Stomach (tissue), 9 donors: ENCODE data around the gene PGLYRP3. TPM values are rescaled to one million over a fixed set of nuclear protein-coding genes. Genes with fewer than 3 reads are reported as not detected.

Experiments used
- DNase-seq, 2 donors: peaks; one replicate each; pipeline versions ENCODE4 v3.0.0 to v3.0.0-alpha.2; 2013 to 2019
- H3K27ac ChIP-seq, 5 donors: fragments of 200-600 bp in 4 of 5; sonication (generic) in 4 of 5; one replicate each; pipeline ENCODE4 v1.5.1; 2013 to 2019; ENCODE audit warnings: mild to moderate bottlenecking in 1 of 5, moderate library complexity in 1 of 5
- H3K27me3 ChIP-seq, 3 donors: fragments of 200-600 bp; sonication (generic); one replicate each; pipeline ENCODE4 v1.5.1; 2017 to 2019; ENCODE audit warnings: mixed run types in 1 of 3
- H3K36me3 ChIP-seq, 4 donors: fragments of 200-600 bp; sonication (generic); 1 replicate in 3 of 4; 2 replicates in 1 of 4; pipeline ENCODE4 v1.5.1; 2016 to 2019
- H3K4me1 ChIP-seq, 4 donors: fragments of 200-600 bp; sonication (generic); one replicate each; pipeline ENCODE4 v1.5.1; 2016 to 2019
- H3K4me3 ChIP-seq, 4 donors: fragments of 200-600 bp; sonication (generic) in 3 of 4; one replicate each; pipeline ENCODE4 v1.5.1; 2016 to 2019; ENCODE audit warnings: mild to moderate bottlenecking in 1 of 4
- H3K9me3 ChIP-seq, 4 donors: fragments of 200-600 bp; sonication (generic); one replicate each; pipeline ENCODE4 v1.5.1; 2016 to 2019
- CTCF ChIP-seq, 7 experiments: fragments of 450-650 bp in 4 of 7; fragments of 200-600 bp in 3 of 7; sonication (generic) in 3 of 7; IDR thresholded peaks; one replicate each; pipeline ENCODE4 v1.5.1; 2016 to 2019; ENCODE audit warnings: antibody characterized with exemption in 7 of 7, control low read depth in 2 of 7, mild to moderate bottlenecking in 1 of 7
- EP300 ChIP-seq: sonication (generic); formaldehyde crosslinking; IDR thresholded peaks from one replicate; pipeline ENCODE4 v1.6.1; 2017; ENCODE audit warnings: antibody characterized with exemption
- POLR2A ChIP-seq, 4 donors: fragments of 450-650 bp; IDR thresholded peaks; one replicate each; pipeline ENCODE4 v1.6.1; 2016; ENCODE audit warnings: antibody characterized with exemption in 4 of 4, control low read depth in 2 of 4, mild to moderate bottlenecking in 1 of 4, moderate library complexity in 1 of 4
- POLR2AphosphoS5 ChIP-seq, 3 donors: sonication (generic); formaldehyde crosslinking; IDR thresholded peaks; one replicate each; pipeline ENCODE4 v1.6.1; 2016; ENCODE audit warnings: antibody characterized with exemption in 3 of 3
- WGBS, 5 donors: extraction: QIAGEN DNeasy Blood & Tissue Kit in 3 of 5; methylation state at CpG; one replicate each; pipeline versions ENCODE4 v1.1.5 to v1.1.7; 2013 to 2018; 5-methylcytosine and 5-hydroxymethylcytosine counted together
- intact Hi-C: fragments of 100-400 bp; cut with DNase I; formaldehyde crosslinking; loops from one replicate; pipeline ENCODE4 v1.15.1; 2023; ENCODE audit warnings: low total_unique reads
- polyA plus RNA-seq, 3 donors: library from polyadenylated mRNA; stranded (reverse); fragments of 200-250 nt; gene quantifications; one replicate each; pipeline ENCODE4 v1.2.3, GENCODE V29; 2013
- total RNA-seq, 5 donors: library from RNA; depleted of rRNA; stranded (reverse); fragments of >200 nt; gene quantifications; one replicate each; pipeline versions ENCODE4 v1.1.0 to v1.2.3, GENCODE V29; 2014 to 2016
- donor health status: healthy with polysubstance abuse.
- donor health status: Bipolar disorder and iron deficiency.
- donor health status: healthy.

Gene PGLYRP3
- total and polyA plus RNA-seq, 8 donors: 1.6 TPM; not detected in 7

- Histone ChIP-seq H3K27me3 (peaks cover 0 to 18% (median 0%) of the 10 kb centered on the region in 3 donors), H3K4me3 (no peak overlapping the region), H3K27ac (no peak overlapping the region), H3K9me3 (no peaks in the 10 kb centered on the region), H3K36me3 (no peaks in the 10 kb centered on the region), H3K4me1 (no peaks in the 10 kb centered on the region)
- 66 to 76% (median 74%) methylated on average over 5 of the region's 5 CpGs for WGBS, 5 donors
- DNase-seq: no peak
- intact Hi-C loops: no loop called here
- no peak for TF ChIP-seq POLR2A (IDR thresholded peaks at IDR 0.05)
- no peak for TF ChIP-seq CTCF (IDR thresholded peaks at IDR 0.05)
- TF ChIP-seq EP300: no peak
- no peak for TF ChIP-seq POLR2AphosphoS5 (IDR thresholded peaks at IDR 0.05)
Observed at GRCh38 chr1:153302308-153302707, 10.4 kb downstream of the PGLYRP3 start.

GRCh38 chr1:153293851-153294250, 18.9 kb downstream of the PGLYRP3 start:
- H3K36me3 ChIP-seq: no peaks in the 10 kb centered on the region
- intact Hi-C loops: no loop called here
- WGBS, 5 donors: 70 to 76% (median 72%) methylated on average over 9 of the region's 9 CpGs
- no peaks in the 10 kb centered on the region for H3K4me1 ChIP-seq
- no peak for DNase-seq
- TF ChIP-seq EP300 (no peak), POLR2A (IDR thresholded peaks at IDR 0.05) (no peak), CTCF (IDR thresholded peaks at IDR 0.05) (no peak), POLR2AphosphoS5 (IDR thresholded peaks at IDR 0.05) (no peak)
- H3K4me3 ChIP-seq: no peak overlapping the region
- H3K9me3 ChIP-seq: no peaks in the 10 kb centered on the region
- peaks cover 0 to 52% (median 14%) of the 10 kb centered on the region in 3 donors for H3K27me3 ChIP-seq
- no peak overlapping the region for H3K27ac ChIP-seq

GRCh38 chr1:153293480-153293775, 19.3 kb downstream of the PGLYRP3 start:
- Histone ChIP-seq H3K4me3 (no peak overlapping the region), H3K36me3 (no peaks in the 10 kb centered on the region), H3K4me1 (no peaks in the 10 kb centered on the region), H3K9me3 (no peaks in the 10 kb centered on the region), H3K27me3 (peaks cover 0 to 56% (median 14%) of the 10 kb centered on the region in 3 donors), H3K27ac (no peak overlapping the region)
- DNase-seq: no peak
- TF ChIP-seq POLR2A (IDR thresholded peaks at IDR 0.05): no peak
- no peak for TF ChIP-seq POLR2AphosphoS5 (IDR thresholded peaks at IDR 0.05)
- no peak for TF ChIP-seq EP300
- no peak for TF ChIP-seq CTCF (IDR thresholded peaks at IDR 0.05)
- WGBS, 5 donors: 52 to 65% (median 58%) methylated on average over 7 of the region's 7 CpGs
- intact Hi-C loops: no loop called here

GRCh38 chr1:153292740-153293479, 19.8 kb downstream of the PGLYRP3 start:
- no peak for TF ChIP-seq EP300
- TF ChIP-seq POLR2AphosphoS5 (IDR thresholded peaks at IDR 0.05): no peak
- TF ChIP-seq CTCF (IDR thresholded peaks at IDR 0.05): no peak
- TF ChIP-seq POLR2A (IDR thresholded peaks at IDR 0.05): no peak
- Histone ChIP-seq H3K9me3 (no peaks in the 10 kb centered on the region), H3K4me1 (no peaks in the 10 kb centered on the region), H3K27ac (no peak overlapping the region), H3K36me3 (no peaks in the 10 kb centered on the region), H3K4me3 (no peak overlapping the region), H3K27me3 (peaks cover 0 to 59% (median 14%) of the 10 kb centered on the region in 3 donors)
- WGBS, 5 donors: 57 to 72% (median 65%) methylated on average over 25 of the region's 25 CpGs
- intact Hi-C loops: no loop called here
- DNase-seq: peak in 1 of 2 donors; percentile 10
